Stimulated activated naive CD8-positive, alpha-beta T cell treated with anti-CD3 and anti-CD28 coated beads, Interleukin-15, Interleukin-2, amounts not matched to agents 100 ng/mL and 50 ng/mL, for 24 hours (primary cell): ENCODE results near the gene ADAM19.
"Not testable (repeated sequence)": the region's sequence is repeated elsewhere in the genome, so short reads cannot be mapped to it uniquely, and the experiment has no call there.

Experiments used
- H3K27ac Mint-ChIP-seq: one replicate; pipeline ENCODE4 v1.8.0; 2021; ENCODE audit warnings: mild to moderate bottlenecking, mixed read lengths
- H3K27me3 Mint-ChIP-seq: one replicate; pipeline ENCODE4 v1.8.0; 2021; ENCODE audit warnings: mixed read lengths
- H3K36me3 Mint-ChIP-seq: one replicate; pipeline ENCODE4 v1.8.0; 2021; ENCODE audit warnings: low read depth, mixed read lengths
- H3K4me1 Mint-ChIP-seq: one replicate; pipeline ENCODE4 v1.8.0; 2021; ENCODE audit warnings: low read depth, mixed read lengths
- H3K4me3 Mint-ChIP-seq: one replicate; pipeline ENCODE4 v1.8.0; 2021; ENCODE audit warnings: mild to moderate bottlenecking, mixed read lengths
- H3K9me3 Mint-ChIP-seq: one replicate; pipeline ENCODE4 v1.8.0; 2021; ENCODE audit warnings: mixed read lengths

Gene ADAM19

DNA sequence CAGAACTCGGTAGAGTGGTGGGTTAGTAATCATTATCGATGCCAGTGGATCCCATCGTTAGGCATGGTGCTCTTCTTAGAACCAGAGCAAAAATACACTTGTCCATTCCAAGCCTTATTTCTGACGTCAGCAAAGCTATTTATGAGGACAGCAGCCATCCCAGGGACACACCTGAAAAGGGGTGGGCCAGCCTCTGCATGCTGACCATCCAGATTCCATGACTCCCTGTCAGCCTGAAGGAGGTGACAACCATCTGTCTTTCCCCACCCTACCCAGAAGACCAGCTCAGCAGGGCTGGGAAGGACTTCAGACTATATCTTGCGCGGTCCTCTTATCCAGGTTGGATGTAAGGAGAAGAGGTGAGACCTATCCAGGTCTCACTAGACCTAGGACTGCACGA lies 121.3 kb downstream of the ADAM19 start:
- H3K9me3 Mint-ChIP-seq = no peaks in the 10 kb centered on the region

GRCh38 chr5:157451806-157452205 lies 123.8 kb downstream of the ADAM19 start:
- H3K4me3 Mint-ChIP-seq = no peak overlapping the region
- no peak overlapping the region for H3K27ac Mint-ChIP-seq

More for the DNA sequence above, 121.3 kb downstream of the ADAM19 start:
- peaks cover 5% of the 10 kb centered on the region for H3K4me1 Mint-ChIP-seq
- H3K27ac Mint-ChIP-seq = no peak overlapping the region
- no peaks in the 10 kb centered on the region for H3K36me3 Mint-ChIP-seq
- H3K4me3 Mint-ChIP-seq = no peak overlapping the region
- peaks cover 11% of the 10 kb centered on the region for H3K27me3 Mint-ChIP-seq

DNA sequence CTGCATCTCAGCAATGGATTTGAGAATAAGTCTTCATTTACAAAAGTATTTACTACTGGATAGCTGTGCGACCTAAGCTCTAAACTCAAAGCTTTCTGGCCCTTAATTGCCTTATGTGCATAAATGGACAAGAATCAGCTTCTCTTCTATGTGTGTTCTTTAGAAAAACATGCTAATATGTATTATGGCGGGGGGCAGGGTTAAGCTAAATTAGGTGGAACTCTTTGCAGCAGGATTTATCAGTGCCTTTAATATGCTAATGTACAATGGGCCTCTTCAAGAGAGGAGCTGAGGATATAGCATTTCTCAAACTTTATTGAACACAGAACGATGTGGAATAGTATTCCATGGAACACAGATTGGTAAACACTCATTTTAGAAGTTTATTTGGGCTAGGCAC lies 125.6 kb downstream of the ADAM19 start:
- H3K27me3 Mint-ChIP-seq = peaks cover 5% of the 10 kb centered on the region
- H3K4me1 Mint-ChIP-seq = peaks cover under 1% of the 10 kb centered on the region
- H3K36me3 Mint-ChIP-seq = no peaks in the 10 kb centered on the region
- no peak overlapping the region for H3K4me3 Mint-ChIP-seq
- no peak overlapping the region for H3K27ac Mint-ChIP-seq
- H3K9me3 Mint-ChIP-seq = no peaks in the 10 kb centered on the region

More at GRCh38 chr5:157451806-157452205, 123.8 kb downstream of the ADAM19 start:
- Mint-ChIP-seq H3K9me3 (no peaks in the 10 kb centered on the region), H3K27me3 (peaks cover 5% of the 10 kb centered on the region), H3K4me1 (peaks cover 5% of the 10 kb centered on the region), H3K36me3 (no peaks in the 10 kb centered on the region)

DNA sequence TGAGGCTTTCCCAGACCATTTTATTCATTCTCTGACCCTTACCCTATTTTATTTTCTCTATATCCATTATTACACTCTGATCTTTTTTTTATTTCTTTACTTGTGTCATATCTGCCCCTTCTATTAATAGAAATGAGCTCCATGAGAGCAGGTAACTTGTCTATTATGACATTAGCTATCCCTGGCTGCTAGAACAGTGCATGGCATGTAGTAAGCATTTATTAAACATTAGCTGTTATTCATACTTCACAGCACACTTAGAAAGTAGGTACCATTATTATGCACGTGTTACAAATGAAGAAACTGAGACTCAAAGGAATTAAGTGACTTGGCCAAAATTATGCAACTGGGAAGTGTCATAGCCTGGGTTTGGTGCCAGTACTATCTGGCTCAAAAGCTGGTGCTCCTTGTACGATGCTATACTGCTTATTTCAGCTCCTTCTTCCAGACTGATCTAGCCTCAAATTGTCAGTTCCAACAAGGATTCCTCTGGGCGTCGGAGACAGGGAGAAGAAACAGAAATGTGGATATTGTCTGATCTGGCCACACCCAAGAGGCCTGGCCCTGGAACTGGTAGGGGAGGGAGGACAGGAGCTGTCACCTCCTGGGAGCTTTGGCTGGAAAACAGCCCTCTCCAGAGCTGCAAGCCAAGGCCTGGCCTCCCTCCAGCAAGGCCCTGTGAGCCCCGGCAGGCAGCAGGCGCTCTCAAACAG lies 126.4 kb downstream of the ADAM19 start:
- Mint-ChIP-seq H3K27me3 (peaks cover 3% of the 10 kb centered on the region), H3K9me3 (no peaks in the 10 kb centered on the region), H3K4me3 (no peak overlapping the region), H3K36me3 (no peaks in the 10 kb centered on the region), H3K27ac (no peak overlapping the region), H3K4me1 (no peaks in the 10 kb centered on the region)

DNA sequence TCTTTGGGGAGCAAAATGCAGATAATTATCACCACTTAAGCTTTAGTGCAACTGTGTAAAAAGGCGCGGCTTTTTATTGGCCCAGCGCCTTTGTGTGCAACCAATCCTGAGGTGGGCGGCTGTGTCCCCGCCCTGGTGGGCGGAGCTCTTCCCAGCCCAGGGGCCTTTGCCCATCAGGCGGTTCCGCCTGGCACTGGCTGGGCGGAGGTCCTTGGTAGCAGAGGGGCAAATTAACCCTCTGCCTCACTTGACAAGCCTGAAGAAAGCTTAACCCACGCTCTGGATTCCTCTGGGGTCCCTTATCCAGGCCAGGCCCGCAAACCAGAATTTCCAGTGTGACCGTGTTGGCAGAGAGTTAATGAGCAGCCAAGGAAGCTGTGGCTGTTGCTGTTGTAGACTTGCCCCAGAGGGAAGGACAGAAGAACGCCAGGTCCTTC lies 128.4 kb downstream of the ADAM19 start:
- Mint-ChIP-seq H3K4me1 (no peaks in the 10 kb centered on the region), H3K4me3 (no peak overlapping the region), H3K36me3 (no peaks in the 10 kb centered on the region), H3K9me3 (no peaks in the 10 kb centered on the region), H3K27ac (no peak overlapping the region), H3K27me3 (peaks cover 3% of the 10 kb centered on the region)

- H3K27me3 Mint-ChIP-seq = peaks cover 3% of the 10 kb centered on the region
- no peaks in the 10 kb centered on the region for H3K9me3 Mint-ChIP-seq
- no peak overlapping the region for H3K27ac Mint-ChIP-seq
- no peak overlapping the region for H3K4me3 Mint-ChIP-seq
- H3K36me3 Mint-ChIP-seq = no peaks in the 10 kb centered on the region
- H3K4me1 Mint-ChIP-seq = no peaks in the 10 kb centered on the region
Observed at GRCh38 chr5:157446412-157446935, 129.1 kb downstream of the ADAM19 start.

- no peaks in the 10 kb centered on the region for H3K4me1 Mint-ChIP-seq
- no peaks in the 10 kb centered on the region for H3K9me3 Mint-ChIP-seq
- H3K36me3 Mint-ChIP-seq = no peaks in the 10 kb centered on the region
- peaks cover 3% of the 10 kb centered on the region for H3K27me3 Mint-ChIP-seq
- no peak overlapping the region for H3K4me3 Mint-ChIP-seq
- H3K27ac Mint-ChIP-seq = no peak overlapping the region
Observed at GRCh38 chr5:157445745-157446411, 129.7 kb downstream of the ADAM19 start.

GRCh38 chr5:157444224-157444623 lies 131.4 kb downstream of the ADAM19 start:
- no peak overlapping the region for H3K27ac Mint-ChIP-seq
- peaks cover 3% of the 10 kb centered on the region for H3K27me3 Mint-ChIP-seq
- no peaks in the 10 kb centered on the region for H3K9me3 Mint-ChIP-seq
- no peaks in the 10 kb centered on the region for H3K36me3 Mint-ChIP-seq
- no peaks in the 10 kb centered on the region for H3K4me1 Mint-ChIP-seq
- H3K4me3 Mint-ChIP-seq = no peak overlapping the region

GRCh38 chr5:157443041-157443549 lies 132.5 kb downstream of the ADAM19 start:
- H3K27ac Mint-ChIP-seq = no peak overlapping the region
- no peaks in the 10 kb centered on the region for H3K9me3 Mint-ChIP-seq
- H3K27me3 Mint-ChIP-seq = peaks cover 3% of the 10 kb centered on the region
- H3K36me3 Mint-ChIP-seq = no peaks in the 10 kb centered on the region
- no peak overlapping the region for H3K4me3 Mint-ChIP-seq
- H3K4me1 Mint-ChIP-seq = no peaks in the 10 kb centered on the region

DNA sequence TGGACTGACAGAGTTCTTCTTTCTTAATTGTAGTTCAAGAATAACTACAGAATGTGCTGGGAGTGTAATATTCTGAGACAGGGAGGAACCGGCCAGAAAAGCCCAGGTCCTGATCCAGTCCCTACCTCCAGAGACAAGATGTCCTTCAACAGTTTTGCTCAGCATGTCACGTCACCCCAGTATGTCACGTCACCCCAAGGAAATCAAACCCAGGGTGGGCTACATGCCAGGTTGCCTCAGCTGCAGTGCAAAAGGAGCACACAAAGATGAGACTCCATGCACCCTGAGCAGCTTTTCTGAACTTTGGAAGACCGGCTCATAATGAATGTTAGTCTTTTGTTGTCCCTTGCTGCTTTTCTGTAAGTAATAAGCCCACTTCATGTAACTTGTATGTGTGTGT lies 141.5 kb downstream of the ADAM19 start:
- no peaks in the 10 kb centered on the region for H3K4me1 Mint-ChIP-seq
- peaks cover 13% of the 10 kb centered on the region for H3K27me3 Mint-ChIP-seq
- no peak overlapping the region for H3K27ac Mint-ChIP-seq

GRCh38 chr5:157431544-157432200 lies 143.9 kb downstream of the ADAM19 start:
- H3K27ac Mint-ChIP-seq = no peak overlapping the region
- no peaks in the 10 kb centered on the region for H3K9me3 Mint-ChIP-seq
- H3K36me3 Mint-ChIP-seq = peaks cover 4% of the 10 kb centered on the region
- H3K4me3 Mint-ChIP-seq = no peak overlapping the region
- H3K4me1 Mint-ChIP-seq = no peaks in the 10 kb centered on the region
- peaks cover 13% of the 10 kb centered on the region for H3K27me3 Mint-ChIP-seq

More for the DNA sequence above, 141.5 kb downstream of the ADAM19 start:
- H3K4me3 Mint-ChIP-seq = no peak overlapping the region
- H3K36me3 Mint-ChIP-seq = peaks cover 4% of the 10 kb centered on the region
- no peaks in the 10 kb centered on the region for H3K9me3 Mint-ChIP-seq

GRCh38 chr5:157429920-157430319 lies 145.7 kb downstream of the ADAM19 start:
- H3K27ac Mint-ChIP-seq, H3K9me3 Mint-ChIP-seq, H3K4me3 Mint-ChIP-seq, H3K4me1 Mint-ChIP-seq, H3K36me3 Mint-ChIP-seq: not testable (repeated sequence)
- H3K27me3 Mint-ChIP-seq = peaks cover 13% of the 10 kb centered on the region
